Heart right ventricle (tissue), 16 donors: ENCODE measurements around the gene COMMD9. TPM values are rescaled to one million over a fixed set of nuclear protein-coding genes. Genes with fewer than 3 reads are reported as not detected.

Experiments used
- ATAC-seq, 8 donors: fragments of 200-7000 bp; cut with Tn5 transposase; one replicate each; pipeline ENCODE4 v1.9.1; 2020; ENCODE audit warnings: mild to moderate bottlenecking in 8 of 8, moderate library complexity in 8 of 8, moderate number of reproducible peaks in 1 of 8
- DNase-seq, 2 donors: peaks; one replicate each; pipeline ENCODE4 v3.0.0-alpha.2; 2020
- H3K27ac ChIP-seq, 10 donors: fragments of 200-600 bp; sonication (generic) in 2 of 10; one replicate each; pipeline versions ENCODE4 v1.5.0 to v1.8.0; 2020 to 2022; ENCODE audit warnings: mild to moderate bottlenecking in 3 of 10
- H3K27me3 ChIP-seq, 7 donors: fragments of 200-600 bp; one replicate each; pipeline ENCODE4 v1.8.0; 2021 to 2022; ENCODE audit warnings: mild to moderate bottlenecking in 2 of 7
- H3K36me3 ChIP-seq, 9 donors: fragments of 200-600 bp; sonication (generic) in 1 of 9; one replicate each; pipeline versions ENCODE4 v1.5.0 to v1.8.0; 2020 to 2022; ENCODE audit warnings: mild to moderate bottlenecking in 2 of 9
- H3K4me1 ChIP-seq, 9 donors: fragments of 200-600 bp; sonication (generic) in 1 of 9; one replicate each; pipeline versions ENCODE4 v1.5.0 to v1.8.0; 2020 to 2022; ENCODE audit warnings: mild to moderate bottlenecking in 4 of 9
- H3K4me3 ChIP-seq, 10 donors: fragments of 200-600 bp; sonication (generic) in 2 of 10; one replicate each; pipeline versions ENCODE4 v1.5.0 to v1.8.0; 2020 to 2022; ENCODE audit warnings: mild to moderate bottlenecking in 7 of 10, moderate library complexity in 2 of 10
- H3K9me3 ChIP-seq, 11 donors: fragments of 200-600 bp in 10 of 11; sonication (generic) in 2 of 11; one replicate each; pipeline versions ENCODE4 v1.5.0 to v1.8.0; 2013 to 2022; ENCODE audit warnings: mild to moderate bottlenecking in 2 of 11, control low read depth in 1 of 11, moderate library complexity in 1 of 11
- WGBS, 2 donors: extraction: QIAGEN DNeasy Blood & Tissue Kit; methylation state at CpG; one replicate each; pipeline ENCODE4 v1.1.7; 2013; ENCODE audit warnings: inconsistent platforms in 1 of 2; 5-methylcytosine and 5-hydroxymethylcytosine counted together
- intact Hi-C, 10 donors: fragments of 100-400 bp; cut with DNase I; formaldehyde crosslinking; loops; one replicate each; pipeline versions ENCODE4 v1.11.1 to v1.14.2; 2022
- polyA plus RNA-seq, 2 donors: library from polyadenylated mRNA; stranded (reverse); fragments of 200-250 nt; gene quantifications; one replicate each; pipeline ENCODE4 v1.2.3, GENCODE V29; 2013
- total RNA-seq, 10 donors: library from RNA; stranded (reverse); fragmentation: NEBNext Ultra II Directional in 3 of 10; extraction: Animal tissue kit (Norgen Biotek cat#: 25700) in 3 of 10; gene quantifications; one replicate each; pipeline versions ENCODE4 v1.2.1 to v1.2.4, GENCODE V29; 2021 to 2023
- TF ChIP-seq, protein P1 (sequence below), 9 donors: fragments of 200-600 bp; sonication (generic) in 2 of 9; IDR thresholded peaks; one replicate each; pipeline versions ENCODE4 v1.5.0 to v1.8.0; 2021 to 2022; ENCODE audit warnings: antibody characterized with exemption in 9 of 9, mild to moderate bottlenecking in 5 of 9, moderate library complexity in 1 of 9
- donor health status: Arrhythmogenic right ventricular cardiomyopathy.
- donor health status: ischemic (EF 13 %, LVEDD 7.1; RV severe dilation, severe dysfunction).
- donor health status: healthy with polysubstance abuse.
- donor health status: DM: no; HTN: yes; CAD: no.
- donor health status: DM: no; HTN: no; CAD: no.
- donor health status: ischemic (EF 25% LVEDD 6.9; RV normal size, moderate dysfunction).
- donor health status: ischemic (EF 25% LVEDD 5.7; RV mildly dilated, moderate dysfunction).
- donor health status: healthy.
- donor health status: DM: yes; HTN: yes; CAD: no.
- donor health status: Ischemic cardiomyopathy.
- donor health status: ischemic (EF 35%, LVEDD 5.7; RV mildly dilated, moderate dysfunction).
- donor health status: nonischemic (EF 11% LVEDD 7.7; RV severe dilation, severe dysfunction).
- donor health status: DM: yes; HTN: yes; CAD: no.
- donor health status: PGD.
- donor health status: ischemic (EF 29% LVEDD 5.4; RV normal size, mild dysfunction).
- donor health status: nonischemic (EF 23%, LVEDD 6.1; RV moderate dilation, normal function).

Gene COMMD9
- total and polyA plus RNA-seq, 12 donors = 22.3 to 69.4 (median 56.0) TPM

DNA sequence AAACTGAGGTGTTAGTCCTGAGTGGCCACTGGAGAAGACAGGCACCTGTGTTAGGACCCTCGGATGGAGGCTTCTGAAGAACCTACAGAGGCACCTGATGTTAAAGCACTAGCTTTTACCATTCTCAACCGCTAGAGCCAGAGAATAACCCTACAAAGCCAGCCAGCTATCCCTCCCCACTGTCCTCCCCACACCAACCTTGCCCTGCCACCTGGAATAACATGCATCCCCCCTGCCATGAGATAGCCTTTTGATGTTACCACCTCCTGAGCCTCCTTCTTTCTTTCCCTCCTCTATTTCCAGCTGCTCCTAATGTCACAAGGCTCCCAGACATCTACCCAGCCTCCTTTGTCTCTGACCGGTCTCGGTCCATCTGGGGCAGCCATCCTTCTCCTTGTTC is 28.1 kb downstream of the COMMD9 start:
- H3K27me3 ChIP-seq = peaks cover 0 to 44% (median 7%) of the 10 kb centered on the region in 7 donors
- ATAC-seq (no peak), DNase-seq (no peak)
- TF ChIP-seq, protein P1, sequence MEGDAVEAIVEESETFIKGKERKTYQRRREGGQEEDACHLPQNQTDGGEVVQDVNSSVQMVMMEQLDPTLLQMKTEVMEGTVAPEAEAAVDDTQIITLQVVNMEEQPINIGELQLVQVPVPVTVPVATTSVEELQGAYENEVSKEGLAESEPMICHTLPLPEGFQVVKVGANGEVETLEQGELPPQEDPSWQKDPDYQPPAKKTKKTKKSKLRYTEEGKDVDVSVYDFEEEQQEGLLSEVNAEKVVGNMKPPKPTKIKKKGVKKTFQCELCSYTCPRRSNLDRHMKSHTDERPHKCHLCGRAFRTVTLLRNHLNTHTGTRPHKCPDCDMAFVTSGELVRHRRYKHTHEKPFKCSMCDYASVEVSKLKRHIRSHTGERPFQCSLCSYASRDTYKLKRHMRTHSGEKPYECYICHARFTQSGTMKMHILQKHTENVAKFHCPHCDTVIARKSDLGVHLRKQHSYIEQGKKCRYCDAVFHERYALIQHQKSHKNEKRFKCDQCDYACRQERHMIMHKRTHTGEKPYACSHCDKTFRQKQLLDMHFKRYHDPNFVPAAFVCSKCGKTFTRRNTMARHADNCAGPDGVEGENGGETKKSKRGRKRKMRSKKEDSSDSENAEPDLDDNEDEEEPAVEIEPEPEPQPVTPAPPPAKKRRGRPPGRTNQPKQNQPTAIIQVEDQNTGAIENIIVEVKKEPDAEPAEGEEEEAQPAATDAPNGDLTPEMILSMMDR (IDR thresholded peaks at IDR 0.05) = no peak
- no peak overlapping the region for H3K4me3 ChIP-seq
- 86 to 89% methylated on average over 4 of the region's 4 CpGs for WGBS, 2 donors
- H3K27ac ChIP-seq = no peak overlapping the region
- intact Hi-C loops = loop anchor here in 8 of 10 donors (5.0 to 10.0 kb wide), 8 partner anchors 106 to 776 kb away; no protein-coding TSS in a partner anchor
- peaks cover 0 to 9% (median 0%) of the 10 kb centered on the region in 9 donors for H3K4me1 ChIP-seq
- H3K9me3 ChIP-seq = peaks cover 0 to 6% (median 0%) of the 10 kb centered on the region in 11 donors
- H3K36me3 ChIP-seq = no peaks in the 10 kb centered on the region

DNA sequence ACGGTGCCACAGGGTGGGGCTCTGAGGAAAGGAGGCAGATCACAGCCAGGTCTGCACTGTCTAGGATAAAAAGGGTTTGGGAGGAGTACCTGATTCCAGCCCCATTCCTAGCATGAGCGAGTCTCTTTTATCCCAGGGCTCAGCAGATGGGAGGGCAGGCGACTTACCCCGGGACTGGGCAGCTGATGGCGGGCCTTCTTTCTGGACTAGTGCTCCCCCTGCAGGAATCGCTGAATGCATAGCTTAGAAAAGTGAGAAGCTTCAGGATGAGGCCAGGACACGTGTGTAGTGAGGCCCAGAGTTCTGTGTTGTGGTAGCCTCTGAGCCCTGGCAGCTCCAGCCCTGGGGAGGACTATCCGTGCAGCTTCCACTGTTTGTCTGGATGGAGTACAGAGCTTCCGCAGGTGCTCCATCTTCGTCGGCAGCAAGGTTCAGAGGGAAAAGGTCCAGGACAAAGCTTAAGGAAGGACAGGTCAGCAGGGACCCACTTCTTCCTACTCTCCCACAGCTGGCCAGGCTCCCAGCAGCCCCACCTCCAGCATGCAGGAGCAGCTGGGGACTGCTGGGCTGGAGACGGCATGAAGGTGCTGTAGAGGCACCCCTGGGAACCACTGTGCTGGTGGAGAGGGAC is 30.4 kb downstream of the COMMD9 start:
- peaks cover 0 to 33% (median 7%) of the 10 kb centered on the region in 7 donors for H3K27me3 ChIP-seq
- intact Hi-C loops = loop anchor here in 8 of 10 donors (2.0 to 10.0 kb wide), 9 partner anchors 102 to 642 kb away; partner anchors contain the start of gene FJX1 (in 1 of the 8)
- H3K36me3 ChIP-seq = no peaks in the 10 kb centered on the region
- DNase-seq (peak; percentile 31 to 44), ATAC-seq (peak; percentile 74 to 88 (median 85))
- no peak overlapping the region for H3K27ac ChIP-seq
- H3K4me1 ChIP-seq = peaks cover 0 to 9% (median 0%) of the 10 kb centered on the region in 9 donors
- H3K4me3 ChIP-seq = no peak overlapping the region
- WGBS, 2 donors = 32 to 34% methylated on average over 12 of the region's 12 CpGs
- TF ChIP-seq, protein P1 (IDR thresholded peaks at IDR 0.05) = peak; percentile 19 to 71 (median 63)
- H3K9me3 ChIP-seq = peaks cover 0 to 10% (median 0%) of the 10 kb centered on the region in 11 donors

DNA sequence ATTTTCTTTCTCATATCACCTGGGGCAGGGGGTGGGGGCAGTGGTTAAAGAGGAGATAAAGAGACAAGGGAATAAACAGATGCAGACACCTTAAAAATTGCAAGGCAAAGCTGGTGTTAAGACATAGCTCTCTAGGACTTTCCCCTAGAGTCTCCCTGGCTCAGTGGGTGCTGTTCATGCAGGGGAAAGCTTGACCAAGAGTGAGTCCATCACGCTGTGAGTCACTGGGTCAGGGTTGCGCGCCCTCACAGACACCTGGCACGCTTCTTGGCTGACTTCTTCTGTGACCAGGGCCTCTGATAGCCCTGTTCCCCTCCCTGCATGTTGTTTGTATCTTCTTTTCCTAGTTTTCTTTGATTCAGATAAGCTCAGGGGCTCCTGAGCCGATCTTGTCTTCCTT is 31.9 kb downstream of the COMMD9 start:
- WGBS, 2 donors = 74 to 82% methylated on average over 5 of the region's 5 CpGs
- TF ChIP-seq, protein P1 (IDR thresholded peaks at IDR 0.05) = no peak
- Histone ChIP-seq H3K9me3 (peaks cover 0 to 10% (median 0%) of the 10 kb centered on the region in 11 donors), H3K36me3 (no peaks in the 10 kb centered on the region), H3K27me3 (peaks cover 0 to 26% (median 7%) of the 10 kb centered on the region in 7 donors), H3K4me1 (peaks cover 0 to 9% (median 0%) of the 10 kb centered on the region in 9 donors), H3K27ac (no peak overlapping the region), H3K4me3 (no peak overlapping the region)
- ATAC-seq = no peak
- intact Hi-C loops = loop anchor here in 8 of 10 donors (5.0 to 10.0 kb wide), 8 partner anchors 100 to 640 kb away; partner anchors contain the start of gene FJX1 (in 1 of the 8)
- no peak for DNase-seq

DNA sequence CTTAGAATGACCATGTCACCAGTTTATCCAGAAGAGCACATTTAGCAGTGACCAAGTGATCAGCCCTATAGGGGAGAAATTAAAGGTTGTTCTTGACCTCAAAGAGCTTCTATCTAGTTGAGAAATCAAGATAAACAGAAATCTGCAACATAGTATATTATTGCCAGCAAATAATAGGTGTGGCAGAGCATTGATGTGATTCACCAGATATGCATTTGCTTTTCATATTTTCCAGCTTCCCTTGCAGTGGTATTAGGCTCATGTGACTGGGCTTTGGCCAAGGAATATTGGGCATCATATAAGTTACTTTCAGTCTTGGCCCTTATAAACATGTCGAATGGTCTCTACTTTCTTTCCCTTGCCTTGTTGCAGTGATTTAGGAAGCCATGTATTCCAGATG is 34.5 kb downstream of the COMMD9 start:
- H3K4me3 ChIP-seq = no peak overlapping the region
- no peaks in the 10 kb centered on the region for H3K36me3 ChIP-seq
- ATAC-seq (no peak), DNase-seq (no peak)
- WGBS, 2 donors = 88 to 93% methylated on average over 1 of the region's 1 CpG
- intact Hi-C loops = loop anchor here in 8 of 10 donors (5.0 to 10.0 kb wide), 8 partner anchors 97 to 637 kb away; partner anchors contain the start of gene FJX1 (in 1 of the 8)
- TF ChIP-seq, protein P1 (IDR thresholded peaks at IDR 0.05) = no peak
- H3K9me3 ChIP-seq = peaks cover 0 to 26% (median 3%) of the 10 kb centered on the region in 11 donors
- peaks cover 0 to 10% (median 0%) of the 10 kb centered on the region in 9 donors for H3K4me1 ChIP-seq
- H3K27ac ChIP-seq = no peak overlapping the region
- peaks cover 0 to 26% (median 5%) of the 10 kb centered on the region in 7 donors for H3K27me3 ChIP-seq
